BJ (cell line): ENCODE data around the gene UBTF. TPM values are rescaled to one million over a fixed set of nuclear protein-coding genes. Genes with fewer than 3 reads are reported as not detected.

Experiments
- CTCF ChIA-PET: fragments of 350-600 bp; formaldehyde crosslinking; extraction: SDS; loops from one replicate; lab custom pipeline; 2021; ENCODE audit warnings: antibody characterized with exemption, inconsistent platforms; lab: Yijun Ruan, JAX
- POLR2A ChIA-PET: fragments of 300-600 bp; sonication (Branson Sonifier 250); formaldehyde crosslinking; extraction: SDS; loops from one replicate; lab custom pipeline; 2021; ENCODE audit warnings: antibody characterized with exemption; lab: Charles Lee
- DNase-seq: peaks from one replicate; pipeline ENCODE4 v3.0.0-alpha.2; 2011; ENCODE audit warnings: low read depth
- H3K27me3 ChIP-seq: 2 replicates; pipeline ENCODE4 v1.6.0; 2011; ENCODE audit warnings: low read length; ENCODE audit not compliant: control insufficient read depth, insufficient read depth
- H3K36me3 ChIP-seq: 2 replicates; pipeline ENCODE4 v1.5.1; 2011; ENCODE audit warnings: low read length; ENCODE audit not compliant: control insufficient read depth, insufficient read depth
- H3K4me3 ChIP-seq: 2 replicates; pipeline ENCODE4 v1.5.1; 2011; ENCODE audit warnings: low read depth, mild to moderate bottlenecking, control low read depth, low read length
- CTCF ChIP-seq: IDR thresholded peaks from 2 replicates; pipeline ENCODE4 v1.5.1; 2011; ENCODE audit warnings: low read depth, mild to moderate bottlenecking, control low read depth, inconsistent platforms, low read length, moderate library complexity; ENCODE audit not compliant: insufficient read depth
- polyA plus RNA-seq: library from polyadenylated mRNA; depleted of rRNA; stranded (reverse); fragments of >200 nt; gene quantifications from 2 replicates; pipeline ENCODE4 v1.2.3, GENCODE V29; 2011

Gene UBTF
- polyA plus RNA-seq, 1 experiment: 21.1 TPM

- POLR2A ChIA-PET: no interaction called here
- Histone ChIP-seq H3K36me3 (no peaks in the 10 kb centered on the region), H3K4me3 (no peak overlapping the region), H3K27me3 (peaks cover 5% of the 10 kb centered on the region)
- no peak for DNase-seq
- CTCF ChIA-PET: no interaction called here
- no peak for TF ChIP-seq CTCF
Measured at GRCh38 chr17:44266402-44267164, 47.1 kb upstream of the UBTF start.

- TF ChIP-seq CTCF: no peak
- ChIA-PET POLR2A (no interaction called here), CTCF (interaction anchor here (0.6 kb wide), 1 partner anchor 130 kb away, joined by 3 read pairs; no protein-coding TSS in a partner anchor)
- Histone ChIP-seq H3K4me3 (no peak overlapping the region), H3K36me3 (no peaks in the 10 kb centered on the region), H3K27me3 (peaks cover 5% of the 10 kb centered on the region)
- DNase-seq: no peak
Measured at GRCh38 chr17:44263345-44263902, 43.9 kb upstream of the UBTF start.

- ChIA-PET CTCF (interaction anchor here (0.6 kb wide), 2 partner anchors 129 to 131 kb away, joined by 3 read pairs; no protein-coding TSS in a partner anchor), POLR2A (no interaction called here)
- Histone ChIP-seq H3K4me3 (no peak overlapping the region), H3K36me3 (no peaks in the 10 kb centered on the region), H3K27me3 (peaks cover 5% of the 10 kb centered on the region)
- no peak for DNase-seq
- TF ChIP-seq CTCF: no peak
Measured at GRCh38 chr17:44262654-44263225, 43.3 kb upstream of the UBTF start.

- peaks cover 5% of the 10 kb centered on the region for H3K27me3 ChIP-seq
- H3K36me3 ChIP-seq: no peaks in the 10 kb centered on the region
- DNase-seq: no peak
- no peak for TF ChIP-seq CTCF
- no peak overlapping the region for H3K4me3 ChIP-seq
- ChIA-PET POLR2A (no interaction called here), CTCF (no interaction called here)
Measured at GRCh38 chr17:44260296-44260695, 40.8 kb upstream of the UBTF start.

GRCh38 chr17:44258811-44259351 is 39.4 kb upstream of the UBTF start:
- no peak for DNase-seq
- no peaks in the 10 kb centered on the region for H3K36me3 ChIP-seq
- peaks cover 5% of the 10 kb centered on the region for H3K27me3 ChIP-seq
- ChIA-PET CTCF (interaction anchor here (0.8 to 1.0 kb wide), 2 partner anchors 9 to 25 kb away, joined by 3 read pairs; no protein-coding TSS in a partner anchor), POLR2A (no interaction called here)
- no peak for TF ChIP-seq CTCF
- H3K4me3 ChIP-seq: no peak overlapping the region
